HepG2 (cell line): ENCODE results near the gene PPP1R27. TPM values are rescaled to one million over a fixed set of nuclear protein-coding genes. Genes with fewer than 3 reads are reported as not detected.

Source experiments
- ATF1 ChIP-seq: IDR thresholded peaks from 2 replicates; pipeline ENCODE4 v1.6.1; 2016; ENCODE audit warnings: mild to moderate bottlenecking, control low read depth
- GRHL1 ChIP-seq: sonication (generic); formaldehyde crosslinking; conservative IDR thresholded peaks from 2 replicates; pipeline ENCODE4 v1.8.0; 2022; ENCODE audit warnings: missing genetic modification reagents
- NCOA1 ChIP-seq: sonication (generic); formaldehyde crosslinking; IDR thresholded peaks from 2 replicates; pipeline ENCODE4 v1.9.0; 2021; ENCODE audit warnings: missing genetic modification reagents
- SMAD9 ChIP-seq: sonication (generic); formaldehyde crosslinking; IDR thresholded peaks from 2 replicates; pipeline ENCODE4 v1.5.1; 2020; ENCODE audit warnings: mild to moderate bottlenecking, missing genetic modification reagents
- UBTF ChIP-seq: sonication (generic); formaldehyde crosslinking; IDR thresholded peaks from 2 replicates; pipeline ENCODE4 v1.4.0; 2020; ENCODE audit warnings: mild to moderate bottlenecking, missing genetic modification reagents
- YEATS4 ChIP-seq: sonication (generic); formaldehyde crosslinking; IDR thresholded peaks from 2 replicates; pipeline ENCODE4 v1.4.0; 2020; ENCODE audit warnings: missing genetic modification reagents, borderline replicate concordance
- ZNF12 ChIP-seq: sonication (generic); formaldehyde crosslinking; IDR thresholded peaks from 2 replicates; pipeline ENCODE4 v1.5.0; 2020; ENCODE audit warnings: missing genetic modification reagents
- ZNF232 ChIP-seq: sonication (generic); formaldehyde crosslinking; IDR thresholded peaks from 2 replicates; pipeline ENCODE4 v1.4.0; 2020; ENCODE audit warnings: missing genetic modification reagents, borderline replicate concordance
- ZNF3 ChIP-seq: IDR thresholded peaks from 2 replicates; pipeline ENCODE4 v1.7.0; 2017; ENCODE audit warnings: inconsistent platforms
- ZNF407 ChIP-seq: sonication (generic); formaldehyde crosslinking; IDR thresholded peaks from one replicate; pipeline ENCODE4 v1.5.1; 2020; ENCODE audit warnings: mild to moderate bottlenecking, missing genetic modification reagents; ENCODE audit errors: not compliant biosample characterization
- ZNF432 ChIP-seq: sonication (generic); formaldehyde crosslinking; IDR thresholded peaks from 2 replicates; pipeline ENCODE4 v1.5.0; 2020; ENCODE audit warnings: missing genetic modification reagents, mild to moderate bottlenecking, borderline replicate concordance
- ZNF484 ChIP-seq: sonication (generic); formaldehyde crosslinking; IDR thresholded peaks from 2 replicates; pipeline ENCODE4 v1.5.1; 2020; ENCODE audit warnings: mild to moderate bottlenecking, low read depth, missing genetic modification reagents, borderline replicate concordance
- ZNF615 ChIP-seq: sonication (generic); formaldehyde crosslinking; IDR thresholded peaks from 2 replicates; pipeline ENCODE4 v1.5.0; 2020; ENCODE audit warnings: mild to moderate bottlenecking, missing genetic modification reagents, borderline replicate concordance
- ZNF782 ChIP-seq: sonication (generic); formaldehyde crosslinking; IDR thresholded peaks from 2 replicates; pipeline ENCODE4 v1.4.0; 2020; ENCODE audit warnings: missing genetic modification reagents, mild to moderate bottlenecking, borderline replicate concordance
- ZNF839 ChIP-seq: sonication (generic); formaldehyde crosslinking; IDR thresholded peaks from 2 replicates; pipeline ENCODE4 v1.4.0; 2020; ENCODE audit warnings: missing genetic modification reagents, mild to moderate bottlenecking, borderline replicate concordance
- polyA plus RNA-seq, 8 experiments: library from polyadenylated mRNA; depleted of rRNA in 3 of 8; stranded (reverse) in 7 of 8; unstranded in 1 of 8; fragments of >200 nt; fragmentation: Illumina TruSeq in 4 of 8; extraction: Trizol in 4 of 8; gene quantifications; 2 replicates each; pipeline versions ENCODE4 v1.2.1 to v1.2.3, GENCODE V29; 2011 to 2016; ENCODE audit warnings: low read depth in 4 of 8, missing spikeins in 1 of 8, mixed read lengths in 1 of 8; ENCODE audit not compliant: insufficient read depth in 1 of 8
- total RNA-seq, 5 experiments: library from RNA; depleted of rRNA; stranded (reverse); fragments of >200 nt; fragmentation: Illumina TruSeq; extraction: Trizol; gene quantifications; 2 replicates each; pipeline ENCODE4 v1.2.3, GENCODE V29; 2016; ENCODE audit warnings: low read depth in 1 of 5

PPP1R27 gene
- total and polyA plus RNA-seq, 2 of the 13 experiments (the other 11 are each of a cell fraction or from before 2014, with no cell fraction given), result 0.17 to 1.00 TPM

GRCh38 chr17:81869221-81870130 lies 34.6 kb upstream of the PPP1R27 start (continued):
- TF ChIP-seq GRHL1 (no peak), ZNF3 (no peak), YEATS4 (peak; percentile 43; the same call in 1 of the 2 replicates), ZNF407 (CRISPR knock-in tag) (no peak), ZNF484 (CRISPR knock-in tag) (no peak), ZNF782 (CRISPR knock-in tag) (no peak), ZNF839 (no peak), ZNF232 (CRISPR knock-in tag) (no peak), ZNF615 (CRISPR knock-in tag) (no peak), ZNF432 (CRISPR knock-in tag) (no peak), NCOA1 (no peak), ZNF12 (CRISPR knock-in tag) (no peak), UBTF (CRISPR knock-in tag) (peak; percentile 69), ATF1 (CRISPR knock-in tag) (no peak), SMAD9 (CRISPR knock-in tag) (no peak; the same call in none of the 2 replicates)
